GM12874 (cell line): ENCODE measurements around the gene NHLRC2.

Experiments used
- TF ChIP-seq, protein P1 (sequence below): IDR thresholded peaks from 2 replicates; pipeline ENCODE4 v1.5.1; 2011; ENCODE audit warnings: low read depth, mild to moderate bottlenecking, control low read depth, low read length, moderate library complexity; ENCODE audit not compliant: insufficient read depth

The NHLRC2 gene

DNA sequence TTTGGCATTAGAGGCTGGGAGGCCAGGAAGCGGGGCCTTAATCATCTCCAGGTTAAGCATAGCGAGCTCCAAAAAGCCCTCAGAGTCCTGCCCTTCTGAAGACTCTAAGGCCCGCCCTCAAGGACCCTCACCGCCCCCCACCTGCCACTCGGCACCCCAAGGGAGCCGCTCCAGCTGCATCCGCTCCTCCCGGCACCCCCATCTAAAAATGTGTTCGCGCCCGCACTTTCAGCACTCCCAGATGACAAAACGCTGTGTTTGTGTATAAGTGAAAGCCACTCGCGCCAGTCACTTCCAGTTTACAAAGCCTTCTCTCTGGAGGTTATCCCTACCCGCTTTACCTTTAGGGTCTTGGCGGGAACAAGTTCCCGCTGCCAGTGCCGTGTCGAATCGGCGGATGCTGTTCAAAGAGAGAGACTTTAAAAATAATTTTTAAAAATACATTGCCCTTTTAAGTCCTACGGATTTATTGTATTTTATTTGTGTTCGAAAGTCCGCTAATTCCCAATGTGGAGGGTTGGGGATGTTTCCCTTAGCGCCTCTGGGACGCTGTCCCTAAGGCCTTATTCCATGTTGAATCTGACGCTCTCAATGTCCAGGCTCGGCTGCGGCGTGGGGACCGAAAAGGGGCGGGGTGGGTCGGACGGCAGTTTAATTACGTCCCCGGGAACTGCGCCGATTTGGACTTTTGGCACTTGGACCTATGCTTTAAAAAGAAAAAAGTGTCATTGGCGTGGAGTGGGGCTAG is at the start of gene NHLRC2, which contains the start of gene DCLRE1A:
TSS of gene NHLRC2 (plus strand) at position 649 of the 748 bp plus-strand sequence. CDS start 212 bp downstream, outside the sequence.
TSS of gene DCLRE1A (minus strand) at position 70 of the 748 bp plus-strand sequence. CDS start 900 bp downstream, outside the sequence.
- TF ChIP-seq, protein P1, sequence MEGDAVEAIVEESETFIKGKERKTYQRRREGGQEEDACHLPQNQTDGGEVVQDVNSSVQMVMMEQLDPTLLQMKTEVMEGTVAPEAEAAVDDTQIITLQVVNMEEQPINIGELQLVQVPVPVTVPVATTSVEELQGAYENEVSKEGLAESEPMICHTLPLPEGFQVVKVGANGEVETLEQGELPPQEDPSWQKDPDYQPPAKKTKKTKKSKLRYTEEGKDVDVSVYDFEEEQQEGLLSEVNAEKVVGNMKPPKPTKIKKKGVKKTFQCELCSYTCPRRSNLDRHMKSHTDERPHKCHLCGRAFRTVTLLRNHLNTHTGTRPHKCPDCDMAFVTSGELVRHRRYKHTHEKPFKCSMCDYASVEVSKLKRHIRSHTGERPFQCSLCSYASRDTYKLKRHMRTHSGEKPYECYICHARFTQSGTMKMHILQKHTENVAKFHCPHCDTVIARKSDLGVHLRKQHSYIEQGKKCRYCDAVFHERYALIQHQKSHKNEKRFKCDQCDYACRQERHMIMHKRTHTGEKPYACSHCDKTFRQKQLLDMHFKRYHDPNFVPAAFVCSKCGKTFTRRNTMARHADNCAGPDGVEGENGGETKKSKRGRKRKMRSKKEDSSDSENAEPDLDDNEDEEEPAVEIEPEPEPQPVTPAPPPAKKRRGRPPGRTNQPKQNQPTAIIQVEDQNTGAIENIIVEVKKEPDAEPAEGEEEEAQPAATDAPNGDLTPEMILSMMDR: no peak

GRCh38 chr10:113806503-113806902 is 48.0 kb upstream of the NHLRC2 start:
- TF ChIP-seq, protein P1: no peak

DNA sequence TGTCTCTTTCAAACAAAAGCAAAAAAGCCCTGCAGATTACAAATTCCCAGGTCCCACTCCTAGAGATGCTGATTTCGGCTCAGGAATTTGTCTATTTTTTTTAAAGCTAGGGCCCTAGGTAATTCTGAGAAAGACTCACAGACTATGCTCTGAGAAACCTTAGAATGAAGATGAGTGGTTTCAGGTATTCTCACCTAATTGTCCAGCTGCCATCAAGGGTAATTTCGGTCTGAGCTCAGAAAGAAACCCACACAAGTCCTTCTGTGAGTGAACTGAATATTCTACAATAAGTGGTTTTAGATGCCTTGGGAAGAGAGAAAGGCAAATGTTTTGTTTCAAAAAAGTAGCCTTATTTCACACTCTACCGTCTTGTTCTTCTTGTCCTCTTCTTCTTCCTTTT is 46.3 kb upstream of the NHLRC2 start:
- TF ChIP-seq, protein P1: no peak

GRCh38 chr10:113819989-113820388 is 34.5 kb upstream of the NHLRC2 start:
- TF ChIP-seq, protein P1: no peak

DNA sequence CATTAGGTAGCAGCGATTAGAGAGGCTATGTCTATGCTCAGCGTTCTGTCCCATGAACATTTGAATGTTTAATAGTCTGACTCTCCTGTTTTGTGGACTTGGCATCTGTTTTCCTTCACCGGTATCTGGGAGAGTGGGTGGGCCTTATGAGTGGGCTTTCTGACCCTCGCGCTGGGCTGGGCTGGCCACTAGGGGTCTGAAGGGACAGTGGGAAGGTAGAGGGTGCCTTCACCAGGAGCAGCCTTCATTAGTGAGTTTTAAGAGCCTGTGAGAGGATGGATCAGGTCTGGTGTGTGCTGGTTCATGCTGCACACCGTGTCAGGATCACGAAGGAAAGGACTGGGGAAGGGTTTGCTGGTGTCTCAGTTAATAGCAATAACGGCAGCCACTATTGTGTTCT is 34.0 kb upstream of the NHLRC2 start:
- TF ChIP-seq, protein P1: peak; percentile 27; the same call in 1 of the 2 replicates

DNA sequence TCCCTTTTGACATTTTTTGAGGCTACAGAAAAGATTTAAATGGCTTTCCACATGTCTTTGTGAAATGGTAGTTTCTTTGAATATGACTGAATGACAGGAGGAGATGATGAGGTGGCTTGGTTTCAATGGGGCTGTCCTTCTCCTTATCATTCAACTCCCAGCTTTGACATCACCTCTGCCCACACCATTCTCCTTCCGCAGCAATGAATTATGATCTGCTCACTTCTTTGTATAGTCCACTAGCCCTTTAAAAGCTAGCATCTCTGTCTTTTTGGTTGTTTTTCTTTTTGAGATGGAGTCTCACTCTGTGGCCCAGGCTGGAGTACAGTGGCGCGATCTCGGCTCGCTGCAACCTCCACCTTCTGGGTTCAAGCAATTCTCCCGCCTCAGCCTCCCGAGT is 32.3 kb upstream of the NHLRC2 start:
- TF ChIP-seq, protein P1: no peak

- TF ChIP-seq, protein P1: no peak
Observed at GRCh38 chr10:113823389-113823788, 31.1 kb upstream of the NHLRC2 start.
